Superior temporal gyrus (tissue), 1 donor: Measurements from ENCODE around the gene LMBR1.
"Not testable (repeated sequence)": the region's sequence is repeated elsewhere in the genome, so short reads cannot be mapped to it uniquely, and the experiment has no call there.

Experiments
- DNase-seq: peaks from one replicate; pipeline ENCODE4 v3.0.0-alpha.2; 2016; ENCODE audit errors: extremely low spot score

Gene LMBR1

DNA sequence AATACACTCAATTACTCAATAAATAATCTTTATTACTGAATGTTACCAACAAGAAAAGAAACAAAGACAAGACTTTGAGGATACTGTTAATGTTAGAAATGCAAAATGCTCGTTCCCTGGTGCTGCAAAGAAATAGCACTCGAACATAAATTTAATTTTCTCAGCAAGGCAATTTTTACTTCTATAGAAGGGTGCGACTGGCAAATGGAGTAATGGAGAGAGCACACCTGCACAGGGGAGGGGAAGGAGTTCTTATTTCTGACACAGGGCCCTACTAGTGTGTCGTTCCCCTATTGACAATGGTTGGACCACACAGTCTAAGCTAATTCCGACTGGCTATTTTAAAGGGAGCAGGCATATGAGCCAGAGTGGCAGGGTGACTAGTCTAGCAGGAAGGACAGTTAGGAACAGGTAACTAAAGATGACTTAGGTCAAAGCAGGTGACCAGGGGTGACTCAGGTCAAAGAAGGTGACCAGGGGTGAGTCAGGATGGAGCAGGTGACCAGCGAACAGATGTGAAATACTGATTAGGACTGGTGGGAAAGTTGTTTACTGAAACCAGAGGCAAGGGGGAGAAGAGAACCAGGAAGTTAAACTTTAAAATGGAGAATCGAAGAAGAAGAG lies 133.3 kb downstream of the LMBR1 start:
- DNase-seq = no peak

- DNase-seq = no peak
Measured at GRCh38 chr7:156759143-156759542, 133.8 kb downstream of the LMBR1 start.

- no peak for DNase-seq
Measured at GRCh38 chr7:156754201-156754600, 138.8 kb downstream of the LMBR1 start.

DNA sequence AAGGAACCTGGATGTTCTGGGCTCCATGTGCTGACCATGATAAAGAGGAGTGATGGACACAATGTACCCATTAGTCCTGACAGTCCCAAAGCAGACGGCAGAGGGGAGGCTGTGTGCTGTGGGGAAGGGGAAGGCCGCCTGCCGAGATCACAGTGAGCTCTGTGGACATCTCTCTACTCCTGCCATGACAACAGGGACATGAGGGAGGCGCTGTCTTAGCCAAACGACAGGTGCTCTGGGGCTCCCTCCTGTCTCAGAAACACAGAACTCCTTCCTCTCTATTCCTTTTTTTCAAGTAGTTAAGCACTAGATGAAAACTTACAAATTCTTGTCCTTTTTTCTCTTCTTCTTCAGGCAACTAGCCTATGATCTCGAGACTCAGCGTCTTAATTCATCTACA lies 139.4 kb downstream of the LMBR1 start:
- no peak for DNase-seq

DNA sequence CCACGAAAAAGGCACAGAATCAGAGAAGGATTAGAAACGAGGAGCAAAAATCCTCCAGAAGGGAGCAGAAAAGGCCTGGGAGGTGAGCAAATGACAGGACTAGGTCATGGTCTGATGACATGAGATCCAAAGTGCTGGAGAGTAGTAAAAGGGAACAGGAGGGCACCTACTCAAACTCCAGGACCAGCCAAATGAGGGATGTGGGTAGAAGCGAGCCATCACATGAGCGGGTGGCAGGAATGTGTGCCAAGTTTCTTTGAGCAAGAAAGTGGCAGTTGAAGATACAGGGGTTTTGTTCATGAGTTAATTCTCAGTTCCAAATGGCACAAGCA lies 139.8 kb downstream of the LMBR1 start:
- DNase-seq = no peak

- no peak for DNase-seq
Measured at GRCh38 chr7:156752367-156753228, 140.4 kb downstream of the LMBR1 start.

DNA sequence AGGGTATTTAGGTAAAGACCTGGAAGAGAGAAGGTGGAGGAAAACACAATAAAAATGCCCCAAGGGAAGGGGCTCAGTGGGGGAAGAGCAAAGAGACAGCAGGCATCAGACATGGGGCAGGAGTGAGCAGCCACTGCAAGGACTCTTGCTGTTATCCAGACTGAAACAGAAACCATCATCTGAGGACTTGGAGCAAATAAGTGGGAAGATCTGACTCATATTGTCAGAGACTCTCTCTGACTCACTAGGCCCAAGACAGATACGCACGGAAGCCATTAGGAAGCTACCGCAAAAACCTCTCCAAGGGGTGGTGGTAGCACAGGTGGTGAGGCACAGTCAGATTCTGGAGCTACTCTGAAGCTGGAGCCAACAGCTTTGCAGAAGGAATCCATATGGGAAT lies 141.7 kb downstream of the LMBR1 start:
- peak; percentile 32 for DNase-seq

GRCh38 chr7:156747718-156748117 lies 145.3 kb downstream of the LMBR1 start:
- no peak for DNase-seq

DNA sequence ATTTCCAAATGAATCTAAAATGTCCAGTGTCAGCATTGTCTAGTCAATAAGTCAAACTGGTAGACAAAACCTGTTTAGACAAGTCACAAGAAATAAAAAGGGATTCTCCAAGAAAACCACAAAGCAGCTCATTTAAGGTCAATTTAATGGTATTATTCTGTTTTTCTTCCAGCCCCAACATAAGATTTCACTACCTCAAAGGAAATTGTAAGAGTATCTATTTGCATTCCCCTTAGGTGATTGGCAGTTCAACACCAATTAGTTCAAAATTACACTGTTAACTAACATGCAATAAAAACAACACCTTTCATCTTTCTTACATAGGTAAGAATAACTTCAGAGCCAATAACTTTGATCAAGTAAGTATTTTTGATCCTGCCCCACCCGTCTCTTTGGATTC lies 146.1 kb downstream of the LMBR1 start:
- DNase-seq = no peak

DNA sequence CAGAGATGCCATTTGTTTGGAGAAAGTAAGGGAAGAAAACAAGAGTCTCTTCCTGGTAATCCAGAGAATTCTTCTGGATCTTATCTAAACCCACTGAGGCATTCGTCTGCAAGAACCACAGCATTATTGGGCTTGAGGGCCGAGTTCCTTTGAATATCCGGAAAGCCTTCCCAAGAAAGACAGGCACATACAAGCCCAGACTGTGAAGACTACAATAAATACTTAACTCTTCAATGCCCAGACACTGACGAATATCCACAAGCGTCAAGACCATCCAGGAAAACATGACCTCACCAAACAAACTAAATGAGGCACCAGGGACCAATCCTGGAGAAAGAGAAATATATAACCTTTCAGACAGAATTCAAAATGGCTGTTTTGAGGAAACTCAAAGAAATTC lies 153.4 kb downstream of the LMBR1 start:
- DNase-seq = no peak

- no peak for DNase-seq
Measured at GRCh38 chr7:156735851-156736250, 157.1 kb downstream of the LMBR1 start.

GRCh38 chr7:156733638-156734037 lies 159.3 kb downstream of the LMBR1 start:
- no peak for DNase-seq

DNA sequence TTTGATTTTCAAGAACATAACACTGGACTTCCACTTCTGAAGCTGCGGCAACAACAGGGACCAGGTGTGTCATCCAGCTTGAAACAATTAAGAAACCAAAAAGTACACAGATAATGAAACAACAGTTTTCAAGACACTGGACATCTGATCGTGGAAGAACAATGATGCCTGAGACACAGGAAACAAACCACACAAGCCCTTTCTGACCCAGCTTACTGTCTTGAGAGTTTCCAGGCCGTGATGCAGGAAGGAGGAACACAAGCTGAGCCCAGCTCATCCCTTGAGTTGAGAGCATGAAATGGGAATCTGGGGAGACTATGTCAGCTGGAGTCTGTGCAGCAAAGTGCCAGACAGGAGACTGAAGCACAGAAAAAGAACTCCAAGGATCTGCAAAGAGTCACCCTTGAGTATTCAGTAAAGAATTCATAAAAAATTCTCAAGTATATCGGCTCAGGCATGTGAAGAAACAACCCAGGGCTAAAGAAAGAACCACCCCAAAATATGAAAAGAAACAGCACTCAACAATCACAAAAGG lies 160.8 kb downstream of the LMBR1 start:
- no peak for DNase-seq

DNA sequence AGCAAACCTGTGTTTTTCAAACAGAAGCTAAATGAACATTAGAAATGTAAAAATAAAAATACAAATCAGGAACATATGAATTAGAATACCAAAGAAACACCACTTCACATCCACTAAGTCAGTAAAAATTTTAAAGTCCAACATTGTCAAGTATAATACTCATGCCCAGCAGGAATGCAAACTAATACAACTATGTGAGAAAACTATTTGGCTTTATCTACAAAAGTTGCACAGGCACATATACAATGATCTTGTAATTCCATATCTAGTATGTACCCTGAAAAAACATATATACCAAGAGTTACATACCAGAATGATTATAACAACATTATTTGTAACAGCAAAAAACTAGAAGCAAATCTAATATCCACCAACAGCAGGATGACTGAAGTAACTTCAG lies 161.3 kb downstream of the LMBR1 start:
- no peak for DNase-seq

DNA sequence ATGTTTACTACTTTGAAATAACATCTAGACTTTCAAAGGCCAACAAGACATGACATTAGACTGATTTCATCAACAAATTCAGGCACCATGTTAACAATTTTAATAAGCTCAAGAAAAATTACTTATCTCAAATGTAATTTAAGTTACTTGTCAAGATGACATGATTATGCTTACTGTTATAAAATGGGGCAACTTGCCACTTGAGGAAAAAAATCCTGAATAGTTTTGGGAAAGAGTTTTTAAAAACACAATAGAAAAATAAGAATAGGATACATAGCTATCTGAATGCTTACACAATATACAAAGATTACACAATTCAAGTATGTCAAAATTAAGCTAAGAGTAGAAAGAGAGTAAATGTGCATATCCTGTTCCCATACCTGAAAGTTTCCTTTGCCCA lies 167.0 kb downstream of the LMBR1 start:
- DNase-seq = no peak

DNA sequence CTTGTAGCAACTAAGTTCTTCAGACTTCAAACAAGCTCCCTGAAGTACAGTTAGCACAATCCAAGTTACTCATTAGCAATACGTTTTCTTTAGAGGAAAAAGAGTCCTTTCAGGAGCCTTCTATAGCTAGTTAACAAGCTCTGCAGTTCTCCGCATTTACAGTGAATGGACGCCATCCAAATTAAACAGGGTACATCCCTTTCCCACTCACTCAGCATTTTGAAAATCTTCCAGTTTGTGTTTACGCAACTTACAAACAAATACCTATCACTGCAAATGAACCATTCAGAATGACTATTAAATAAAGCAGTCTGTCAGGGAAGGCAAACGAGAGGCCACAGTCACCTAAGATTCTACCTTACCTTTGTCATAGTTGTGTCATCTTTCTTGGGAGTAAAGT lies 167.9 kb downstream of the LMBR1 start:
- DNase-seq = no peak

DNA sequence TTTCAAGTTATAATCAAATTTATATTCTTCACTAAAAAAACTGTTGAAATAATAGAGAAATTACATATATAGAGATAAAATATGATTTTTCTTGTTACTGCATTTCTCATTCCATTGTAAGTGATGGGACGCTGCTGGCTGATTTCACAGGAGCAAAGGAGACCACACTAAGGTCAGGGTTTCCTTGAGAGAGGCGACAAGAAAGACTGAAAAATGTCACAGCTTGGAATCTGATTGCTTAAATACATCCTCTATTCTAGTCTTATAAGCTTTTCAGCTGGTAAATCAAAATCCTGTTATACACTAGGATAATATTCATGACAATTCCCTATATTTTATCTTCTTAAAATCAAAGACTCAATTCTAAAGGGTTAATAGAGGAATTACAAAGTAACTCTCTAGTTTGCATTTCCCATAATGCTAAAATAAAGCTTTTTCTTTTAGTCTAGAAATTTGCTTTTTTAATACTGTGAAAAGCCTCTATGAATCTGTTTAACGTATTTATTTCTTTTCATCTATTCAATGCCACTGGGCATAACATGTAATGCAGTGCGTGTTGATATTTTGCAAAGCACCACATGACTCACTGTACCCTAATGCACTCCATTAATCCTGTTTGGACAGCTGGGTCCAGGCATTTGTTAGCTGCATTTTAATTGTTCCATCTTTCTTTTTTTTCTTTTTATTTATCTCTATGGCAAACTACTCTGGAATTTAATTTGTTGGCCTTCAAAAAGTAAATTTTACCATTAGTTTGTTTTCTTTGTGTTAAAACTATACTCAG lies 170.7 kb downstream of the LMBR1 start:
- no peak for DNase-seq

- DNase-seq = no peak
Measured at GRCh38 chr7:156703773-156704482, 189.1 kb downstream of the LMBR1 start.

DNA sequence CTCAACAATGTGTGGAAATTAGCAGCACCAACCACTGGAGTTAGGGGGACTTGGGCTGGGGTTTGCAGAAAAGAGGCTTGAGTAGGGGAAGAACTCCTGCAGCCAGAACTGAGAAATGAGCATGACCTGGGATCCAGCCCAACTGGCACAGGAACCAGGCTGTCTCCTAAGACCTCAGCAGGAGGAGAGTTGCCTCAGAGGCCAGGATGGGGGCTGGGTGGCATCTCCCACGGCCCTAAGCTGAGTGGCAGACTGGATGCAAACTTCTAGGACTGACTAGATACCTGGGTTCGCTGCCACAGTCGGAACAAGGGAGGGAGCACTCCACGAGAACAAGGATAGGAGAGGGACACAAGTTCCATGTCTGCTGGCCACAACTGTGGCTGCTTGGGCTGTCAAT lies 189.8 kb downstream of the LMBR1 start:
- no peak for DNase-seq

GRCh38 chr7:156702399-156702798 lies 190.6 kb downstream of the LMBR1 start:
- DNase-seq = no peak

DNA sequence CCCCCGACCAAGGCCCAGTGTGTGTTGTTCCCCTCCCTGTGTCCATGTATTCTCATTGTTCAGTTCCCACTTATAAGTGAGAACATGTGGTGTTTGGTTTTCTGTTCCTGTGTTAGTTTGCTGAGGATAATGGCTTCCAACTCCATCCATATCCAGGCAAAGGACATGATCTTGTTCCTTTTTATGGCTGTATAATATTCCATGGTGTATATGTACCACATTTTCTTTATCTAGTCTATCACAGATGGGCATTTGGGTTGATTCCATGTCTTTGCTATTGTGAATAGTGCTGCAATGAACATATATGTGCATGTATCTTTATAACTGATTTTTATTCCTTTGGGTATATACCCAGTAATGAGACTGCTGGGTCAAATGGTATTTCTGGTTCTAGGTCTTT lies 191.2 kb downstream of the LMBR1 start:
- DNase-seq = not testable (repeated sequence)

GRCh38 chr7:156698512-156698911 lies 194.5 kb downstream of the LMBR1 start:
- not testable (repeated sequence) for DNase-seq
